ENCODE data around the gene HUWE1. TPM values are rescaled to one million over a fixed set of nuclear protein-coding genes. Genes with fewer than 3 reads are reported as not detected.

Gene HUWE1
- total RNA-seq, 1 experiment from 2014 or later: 277 TPM

DNA sequence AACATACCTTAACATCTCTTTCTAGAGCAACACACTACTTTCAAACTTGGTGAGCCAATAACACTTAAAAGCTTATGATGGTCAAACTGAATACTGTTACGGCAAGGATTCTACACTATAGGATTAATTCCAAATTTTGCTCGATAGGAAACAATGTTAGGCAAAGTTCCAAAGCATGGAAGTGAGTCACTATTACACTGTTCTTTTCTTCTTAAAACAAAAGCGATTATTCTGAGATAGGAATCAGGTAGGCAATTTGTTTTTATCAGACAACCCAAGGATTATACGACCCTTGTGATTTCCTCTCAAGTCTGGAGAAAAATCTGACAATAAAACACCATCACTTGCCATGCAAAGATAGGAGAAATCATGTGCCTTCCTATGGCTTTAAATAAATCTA lies 81.5 kb downstream of the HUWE1 start (continued):
- TF ChIP-seq ZNF138 (CRISPR knock-in tag; conservative IDR thresholded peaks at IDR 0.05): no peak
- TF ChIP-seq FOXP4 (CRISPR knock-in tag; IDR thresholded peaks at IDR 0.05): no peak
- TF ChIP-seq, protein P1, sequence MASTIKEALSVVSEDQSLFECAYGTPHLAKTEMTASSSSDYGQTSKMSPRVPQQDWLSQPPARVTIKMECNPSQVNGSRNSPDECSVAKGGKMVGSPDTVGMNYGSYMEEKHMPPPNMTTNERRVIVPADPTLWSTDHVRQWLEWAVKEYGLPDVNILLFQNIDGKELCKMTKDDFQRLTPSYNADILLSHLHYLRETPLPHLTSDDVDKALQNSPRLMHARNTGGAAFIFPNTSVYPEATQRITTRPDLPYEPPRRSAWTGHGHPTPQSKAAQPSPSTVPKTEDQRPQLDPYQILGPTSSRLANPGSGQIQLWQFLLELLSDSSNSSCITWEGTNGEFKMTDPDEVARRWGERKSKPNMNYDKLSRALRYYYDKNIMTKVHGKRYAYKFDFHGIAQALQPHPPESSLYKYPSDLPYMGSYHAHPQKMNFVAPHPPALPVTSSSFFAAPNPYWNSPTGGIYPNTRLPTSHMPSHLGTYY (CRISPR knock-in tag; IDR thresholded peaks at IDR 0.05): no peak

DNA sequence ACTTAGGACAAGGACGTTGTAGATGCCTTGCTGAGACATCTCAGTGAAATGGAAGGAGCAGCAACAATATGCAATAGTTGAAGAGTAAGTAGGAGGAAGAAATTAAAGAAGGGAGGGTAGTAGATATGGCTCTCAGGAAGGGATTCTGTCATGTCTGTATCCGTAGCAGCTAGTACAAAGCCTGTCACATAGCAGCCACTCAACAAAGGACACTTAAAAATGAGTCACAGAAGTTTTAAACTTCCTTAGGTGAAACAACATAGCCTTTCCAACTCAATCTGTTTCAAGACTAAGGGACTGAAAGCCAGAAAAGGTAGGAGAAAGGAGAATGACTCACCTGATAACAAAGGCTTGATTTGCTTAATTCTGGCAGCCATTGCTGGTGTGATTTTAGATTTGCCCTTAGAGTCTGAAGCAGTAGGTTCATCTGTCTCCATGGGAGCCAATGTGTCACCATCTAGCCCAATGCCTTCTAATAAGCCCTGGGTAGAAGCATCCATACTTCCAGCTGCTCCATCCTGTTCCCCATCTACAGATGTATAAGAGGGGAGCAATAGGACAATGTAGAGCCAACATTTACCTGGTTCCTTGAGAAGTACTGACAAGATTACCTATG lies 86.6 kb downstream of the HUWE1 start:
- H3K27ac Mint-ChIP-seq: peak overlapping the region; percentile 32; the same call in 1 of the 2 replicates
- CTCF ChIA-PET: no interaction called here
- TF ChIP-seq GTF2I (CRISPR knock-in tag; conservative IDR thresholded peaks at IDR 0.05) (no peak), SP1 (CRISPR knock-in tag; conservative IDR thresholded peaks at IDR 0.05) (no peak), TCF7 (CRISPR knock-in tag; IDR thresholded peaks at IDR 0.05; ENCODE audit: low read depth) (no peak), FOXK1 (CRISPR knock-in tag; IDR thresholded peaks at IDR 0.05) (no peak), ZNF138 (CRISPR knock-in tag; conservative IDR thresholded peaks at IDR 0.05) (no peak), NR3C1 (CRISPR knock-in tag; conservative IDR thresholded peaks at IDR 0.05; ENCODE audit: low read depth) (no peak), PRRX2 (CRISPR knock-in tag; IDR thresholded peaks at IDR 0.05) (no peak), FOXP4 (CRISPR knock-in tag; IDR thresholded peaks at IDR 0.05) (no peak), ATF6 (CRISPR knock-in tag; IDR thresholded peaks at IDR 0.05) (no peak), AFF4 (CRISPR knock-in tag; IDR thresholded peaks at IDR 0.05; ENCODE audit: borderline replicate concordance) (no peak), ZNF671 (CRISPR knock-in tag; IDR thresholded peaks at IDR 0.05) (no peak)
- TF ChIP-seq, protein P2, sequence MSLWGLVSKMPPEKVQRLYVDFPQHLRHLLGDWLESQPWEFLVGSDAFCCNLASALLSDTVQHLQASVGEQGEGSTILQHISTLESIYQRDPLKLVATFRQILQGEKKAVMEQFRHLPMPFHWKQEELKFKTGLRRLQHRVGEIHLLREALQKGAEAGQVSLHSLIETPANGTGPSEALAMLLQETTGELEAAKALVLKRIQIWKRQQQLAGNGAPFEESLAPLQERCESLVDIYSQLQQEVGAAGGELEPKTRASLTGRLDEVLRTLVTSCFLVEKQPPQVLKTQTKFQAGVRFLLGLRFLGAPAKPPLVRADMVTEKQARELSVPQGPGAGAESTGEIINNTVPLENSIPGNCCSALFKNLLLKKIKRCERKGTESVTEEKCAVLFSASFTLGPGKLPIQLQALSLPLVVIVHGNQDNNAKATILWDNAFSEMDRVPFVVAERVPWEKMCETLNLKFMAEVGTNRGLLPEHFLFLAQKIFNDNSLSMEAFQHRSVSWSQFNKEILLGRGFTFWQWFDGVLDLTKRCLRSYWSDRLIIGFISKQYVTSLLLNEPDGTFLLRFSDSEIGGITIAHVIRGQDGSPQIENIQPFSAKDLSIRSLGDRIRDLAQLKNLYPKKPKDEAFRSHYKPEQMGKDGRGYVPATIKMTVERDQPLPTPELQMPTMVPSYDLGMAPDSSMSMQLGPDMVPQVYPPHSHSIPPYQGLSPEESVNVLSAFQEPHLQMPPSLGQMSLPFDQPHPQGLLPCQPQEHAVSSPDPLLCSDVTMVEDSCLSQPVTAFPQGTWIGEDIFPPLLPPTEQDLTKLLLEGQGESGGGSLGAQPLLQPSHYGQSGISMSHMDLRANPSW (CRISPR knock-in tag; conservative IDR thresholded peaks at IDR 0.05; ENCODE audit: low read depth): no peak
- TF ChIP-seq, protein P3, sequence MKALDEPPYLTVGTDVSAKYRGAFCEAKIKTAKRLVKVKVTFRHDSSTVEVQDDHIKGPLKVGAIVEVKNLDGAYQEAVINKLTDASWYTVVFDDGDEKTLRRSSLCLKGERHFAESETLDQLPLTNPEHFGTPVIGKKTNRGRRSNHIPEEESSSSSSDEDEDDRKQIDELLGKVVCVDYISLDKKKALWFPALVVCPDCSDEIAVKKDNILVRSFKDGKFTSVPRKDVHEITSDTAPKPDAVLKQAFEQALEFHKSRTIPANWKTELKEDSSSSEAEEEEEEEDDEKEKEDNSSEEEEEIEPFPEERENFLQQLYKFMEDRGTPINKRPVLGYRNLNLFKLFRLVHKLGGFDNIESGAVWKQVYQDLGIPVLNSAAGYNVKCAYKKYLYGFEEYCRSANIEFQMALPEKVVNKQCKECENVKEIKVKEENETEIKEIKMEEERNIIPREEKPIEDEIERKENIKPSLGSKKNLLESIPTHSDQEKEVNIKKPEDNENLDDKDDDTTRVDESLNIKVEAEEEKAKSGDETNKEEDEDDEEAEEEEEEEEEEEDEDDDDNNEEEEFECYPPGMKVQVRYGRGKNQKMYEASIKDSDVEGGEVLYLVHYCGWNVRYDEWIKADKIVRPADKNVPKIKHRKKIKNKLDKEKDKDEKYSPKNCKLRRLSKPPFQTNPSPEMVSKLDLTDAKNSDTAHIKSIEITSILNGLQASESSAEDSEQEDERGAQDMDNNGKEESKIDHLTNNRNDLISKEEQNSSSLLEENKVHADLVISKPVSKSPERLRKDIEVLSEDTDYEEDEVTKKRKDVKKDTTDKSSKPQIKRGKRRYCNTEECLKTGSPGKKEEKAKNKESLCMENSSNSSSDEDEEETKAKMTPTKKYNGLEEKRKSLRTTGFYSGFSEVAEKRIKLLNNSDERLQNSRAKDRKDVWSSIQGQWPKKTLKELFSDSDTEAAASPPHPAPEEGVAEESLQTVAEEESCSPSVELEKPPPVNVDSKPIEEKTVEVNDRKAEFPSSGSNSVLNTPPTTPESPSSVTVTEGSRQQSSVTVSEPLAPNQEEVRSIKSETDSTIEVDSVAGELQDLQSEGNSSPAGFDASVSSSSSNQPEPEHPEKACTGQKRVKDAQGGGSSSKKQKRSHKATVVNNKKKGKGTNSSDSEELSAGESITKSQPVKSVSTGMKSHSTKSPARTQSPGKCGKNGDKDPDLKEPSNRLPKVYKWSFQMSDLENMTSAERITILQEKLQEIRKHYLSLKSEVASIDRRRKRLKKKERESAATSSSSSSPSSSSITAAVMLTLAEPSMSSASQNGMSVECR (CRISPR knock-in tag; IDR thresholded peaks at IDR 0.05; ENCODE audit: borderline replicate concordance): no peak
- TF ChIP-seq, protein P4, sequence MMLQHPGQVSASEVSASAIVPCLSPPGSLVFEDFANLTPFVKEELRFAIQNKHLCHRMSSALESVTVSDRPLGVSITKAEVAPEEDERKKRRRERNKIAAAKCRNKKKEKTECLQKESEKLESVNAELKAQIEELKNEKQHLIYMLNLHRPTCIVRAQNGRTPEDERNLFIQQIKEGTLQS (CRISPR knock-in tag; conservative IDR thresholded peaks at IDR 0.05): no peak

More for the DNA sequence above, 86.6 kb downstream of the HUWE1 start:
- Mint-ChIP-seq H3K4me3 (no peak overlapping the region), H3K36me3 (peaks cover 58% of the 10 kb centered on the region), H3K9me3 (no peaks in the 10 kb centered on the region), H3K27me3 (ENCODE audit: low read depth) (no peaks in the 10 kb centered on the region), H3K4me1 (no peaks in the 10 kb centered on the region)
- POLR2A ChIA-PET: no interaction called here
- ATAC-seq (no peak), DNase-seq (ENCODE audit: low spot score) (no peak)
